Measurements from ENCODE around the gene CYP2J2. TPM values are rescaled to one million over a fixed set of nuclear protein-coding genes. Genes with fewer than 3 reads are reported as not detected.
"Not testable (repeated sequence)": the region's sequence is repeated elsewhere in the genome, so short reads cannot be mapped to it uniquely, and the experiment has no call there.

Gene CYP2J2
- total RNA-seq, 1 experiment from 2014 or later: 1.1 TPM

GRCh38 chr1:59915516-59915915, 11.1 kb downstream of the CYP2J2 start:
- ChIA-PET RAD21 (ENCODE audit: low non-redundant PET in 1 of 2, low total read pairs in 2 of 2, uncharacterized antibody in 2 of 2, unreplicated experiment in 2 of 2) (no interaction called here), POLR2A (no interaction called here), CTCF (no interaction called here)
- no peaks in the 10 kb centered on the region for H3K9me2 ChIP-seq (ENCODE audit: insufficient read depth)
- no peak for TF ChIP-seq POLR2A (IDR thresholded peaks at IDR 0.05; ENCODE audit: borderline replicate concordance, extremely low read depth, insufficient read depth, insufficient read length)
- H3K36me3 ChIP-seq (ENCODE audit: control insufficient read depth in 1 of 2, insufficient read depth in 2 of 2, low read length in 2 of 2): no peaks in the 10 kb centered on the region
- ATAC-seq (no peak), DNase-seq (ENCODE audit: low read depth, low spot score) (no peak)
- no peaks in the 10 kb centered on the region for H3K27me3 ChIP-seq (ENCODE audit: insufficient read depth, low read length)
- no peak overlapping the region for H3K9ac ChIP-seq (ENCODE audit: low read length)
- H3K9me3 ChIP-seq (ENCODE audit: control insufficient read depth in 1 of 2, insufficient read depth in 1 of 2, low read depth in 1 of 2, low read length in 2 of 2): no peaks in the 10 kb centered on the region
- no peaks in the 10 kb centered on the region for H4K20me1 ChIP-seq (ENCODE audit: insufficient read depth)
- BruUV-seq (replicated peaks): no TSS peak
- H3K4me2 ChIP-seq (ENCODE audit: low read length): no peak overlapping the region
- intact Hi-C loops (cut with micrococcal nuclease): no loop called here
- H3K27ac ChIP-seq (ENCODE audit: low read depth, low read length): no peak overlapping the region
- no peak overlapping the region for H3K4me3 ChIP-seq (replicated peaks in 1 of 2; ENCODE audit: low read depth in 1 of 2, low read length in 2 of 2)
- no peak overlapping the region for H2AFZ ChIP-seq (ENCODE audit: low read depth, low read length, poor library complexity, severe bottlenecking)
- no peaks in the 10 kb centered on the region for H3K4me1 ChIP-seq (ENCODE audit: control insufficient read depth in 1 of 2, insufficient read depth in 2 of 2, low read length in 2 of 2)
- no peaks in the 10 kb centered on the region for H3K79me2 ChIP-seq (ENCODE audit: insufficient read depth, low read length)

GRCh38 chr1:59914791-59915286, 11.7 kb downstream of the CYP2J2 start:
- ATAC-seq; H4K20me1 ChIP-seq (ENCODE audit: insufficient read depth); intact Hi-C loops (cut with micrococcal nuclease); H3K27me3 ChIP-seq (ENCODE audit: insufficient read depth, low read length); CTCF ChIA-PET; POLR2A ChIA-PET; H3K4me1 ChIP-seq (ENCODE audit: control insufficient read depth in 1 of 2, insufficient read depth in 2 of 2, low read length in 2 of 2); H3K36me3 ChIP-seq (ENCODE audit: control insufficient read depth in 1 of 2, insufficient read depth in 2 of 2, low read length in 2 of 2); H3K79me2 ChIP-seq (ENCODE audit: insufficient read depth, low read length); BruUV-seq (replicated peaks); RAD21 ChIA-PET (ENCODE audit: low non-redundant PET in 1 of 2, low total read pairs in 2 of 2, uncharacterized antibody in 2 of 2, unreplicated experiment in 2 of 2); H3K9me2 ChIP-seq (ENCODE audit: insufficient read depth); H3K9ac ChIP-seq (ENCODE audit: low read length); H2AFZ ChIP-seq (ENCODE audit: low read depth, low read length, poor library complexity, severe bottlenecking); H3K27ac ChIP-seq (ENCODE audit: low read depth, low read length); H3K4me2 ChIP-seq (ENCODE audit: low read length); H3K4me3 ChIP-seq (replicated peaks in 1 of 2; ENCODE audit: low read depth in 1 of 2, low read length in 2 of 2); H3K9me3 ChIP-seq (ENCODE audit: control insufficient read depth in 1 of 2, insufficient read depth in 1 of 2, low read depth in 1 of 2, low read length in 2 of 2); DNase-seq (ENCODE audit: low read depth, low spot score): not testable (repeated sequence)

- no peak overlapping the region for H3K4me2 ChIP-seq (ENCODE audit: low read length)
- ATAC-seq (no peak), DNase-seq (ENCODE audit: low read depth, low spot score) (no peak)
- H3K9ac ChIP-seq (ENCODE audit: low read length): no peak overlapping the region
- BruUV-seq (replicated peaks): no TSS peak
- no peak overlapping the region for H2AFZ ChIP-seq (ENCODE audit: low read depth, low read length, poor library complexity, severe bottlenecking)
- no peaks in the 10 kb centered on the region for H4K20me1 ChIP-seq (ENCODE audit: insufficient read depth)
- H3K36me3 ChIP-seq (ENCODE audit: control insufficient read depth in 1 of 2, insufficient read depth in 2 of 2, low read length in 2 of 2): no peaks in the 10 kb centered on the region
- H3K27me3 ChIP-seq (ENCODE audit: insufficient read depth, low read length): no peaks in the 10 kb centered on the region
- no peaks in the 10 kb centered on the region for H3K79me2 ChIP-seq (ENCODE audit: insufficient read depth, low read length)
- CTCF ChIA-PET: no interaction called here
- intact Hi-C loops (cut with micrococcal nuclease): no loop called here
- RAD21 ChIA-PET (ENCODE audit: low non-redundant PET in 1 of 2, low total read pairs in 2 of 2, uncharacterized antibody in 2 of 2, unreplicated experiment in 2 of 2): no interaction called here
- H3K27ac ChIP-seq (ENCODE audit: low read depth, low read length): no peak overlapping the region
- H3K4me1 ChIP-seq (ENCODE audit: control insufficient read depth in 1 of 2, insufficient read depth in 2 of 2, low read length in 2 of 2): no peaks in the 10 kb centered on the region
- no peaks in the 10 kb centered on the region for H3K9me3 ChIP-seq (ENCODE audit: control insufficient read depth in 1 of 2, insufficient read depth in 1 of 2, low read depth in 1 of 2, low read length in 2 of 2)
- no peaks in the 10 kb centered on the region for H3K9me2 ChIP-seq (ENCODE audit: insufficient read depth)
- H3K4me3 ChIP-seq (replicated peaks in 1 of 2; ENCODE audit: low read depth in 1 of 2, low read length in 2 of 2): no peak overlapping the region
- POLR2A ChIA-PET: no interaction called here
- TF ChIP-seq EZH2 (IDR thresholded peaks at IDR 0.05): no peak
- no peak for TF ChIP-seq SRF (IDR thresholded peaks at IDR 0.05; ENCODE audit: low read depth)
- no peak for TF ChIP-seq CEBPB (IDR thresholded peaks at IDR 0.05; ENCODE audit: low read depth)
- TF ChIP-seq ZNF274 (IDR thresholded peaks at IDR 0.05; ENCODE audit: low read depth, low read length): no peak
- no peak for TF ChIP-seq EGR1 (IDR thresholded peaks at IDR 0.05; ENCODE audit: low read depth)
- no peak for TF ChIP-seq ELF1 (IDR thresholded peaks at IDR 0.05; ENCODE audit: borderline replicate concordance, low read depth)
- no peak for TF ChIP-seq TCF7L2 (IDR thresholded peaks at IDR 0.05; ENCODE audit: borderline replicate concordance, extremely low read depth, insufficient read depth, insufficient read length)
- TF ChIP-seq ZBTB33 (IDR thresholded peaks at IDR 0.05; ENCODE audit: extremely low read depth, insufficient replicate concordance, low read length): no peak
- TF ChIP-seq SIN3A (IDR thresholded peaks at IDR 0.05; ENCODE audit: low read depth): no peak
- no peak for TF ChIP-seq CBX3 (IDR thresholded peaks at IDR 0.05; ENCODE audit: low read depth)
- no peak for TF ChIP-seq ATF3 (IDR thresholded peaks at IDR 0.05)
- TF ChIP-seq RAD21 (IDR thresholded peaks at IDR 0.05; ENCODE audit: low read depth): no peak
- no peak for TF ChIP-seq SP1 (IDR thresholded peaks at IDR 0.05; ENCODE audit: low read depth)
Observed at GRCh38 chr1:59908682-59909081, 17.9 kb downstream of the CYP2J2 start.
